ENCODE measurements around the gene NUDT8. TPM values are rescaled to one million over a fixed set of nuclear protein-coding genes. Genes with fewer than 3 reads are reported as not detected.
"Not testable (repeated sequence)": the region's sequence is repeated elsewhere in the genome, so short reads cannot be mapped to it uniquely, and the experiment has no call there.

The NUDT8 gene
- total and polyA plus RNA-seq, 5 donors: 45.6 to 121 (median 83.3) TPM

DNA sequence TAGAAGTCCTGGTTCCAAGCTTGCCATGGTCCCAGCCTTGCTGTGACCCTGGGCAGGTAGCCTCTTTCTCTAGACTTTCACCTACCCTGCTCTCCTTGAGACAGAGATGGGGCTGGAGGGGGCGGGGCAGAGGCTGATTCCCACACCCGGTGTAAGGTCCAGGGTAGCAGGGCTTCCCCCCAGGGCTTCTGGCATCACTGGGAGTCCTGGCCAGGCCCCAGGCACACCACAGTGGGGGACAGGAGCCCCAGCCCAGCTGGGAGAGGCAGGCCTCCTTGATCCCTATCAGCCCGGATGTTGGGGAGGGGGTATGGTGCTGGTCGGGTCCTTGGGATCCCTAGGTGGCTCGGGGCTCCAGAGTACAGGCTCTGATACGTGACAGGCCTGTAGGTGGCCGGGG, 1.7 kb upstream of the NUDT8 start:
- intact Hi-C loops (cut with DNase I): no loop called here
- Histone ChIP-seq H3K4me3 (ENCODE audit: low read length) (no peak overlapping the region), H3K9me3 (ENCODE audit: control insufficient read depth, low read length) (no peaks in the 10 kb centered on the region), H3K27me3 (ENCODE audit: control insufficient read depth, insufficient read depth) (no peaks in the 10 kb centered on the region), H3K27ac (ENCODE audit: low read length) (no peak overlapping the region), H3K4me1 (ENCODE audit: control insufficient read depth, insufficient read depth, low read length) (peaks cover 2% of the 10 kb centered on the region)
- ATAC-seq (no peak), DNase-seq (peak; percentile 23 to 63 (median 61))
- WGBS: 80% methylated on average over 7 of the region's 7 CpGs

DNA sequence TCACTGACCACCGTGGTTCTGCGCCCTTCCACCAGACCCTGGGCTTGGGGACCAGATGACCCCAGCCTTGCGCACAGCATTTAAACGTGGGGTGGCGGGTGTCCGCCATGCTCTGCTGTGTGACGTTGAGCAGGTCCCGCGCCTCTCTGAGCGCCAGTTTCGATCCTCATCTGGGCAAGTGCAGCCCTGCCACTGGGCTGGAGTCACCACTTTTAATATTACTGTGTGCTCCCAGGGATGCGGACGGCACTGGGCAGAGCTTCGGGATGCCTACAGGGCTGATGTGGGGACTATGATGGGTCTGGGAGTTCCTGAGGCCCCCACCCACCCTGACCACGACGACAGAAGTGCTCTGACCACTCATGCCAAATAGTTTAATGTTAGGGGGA, 1.2 kb upstream of the NUDT8 start:
- H3K27ac ChIP-seq (ENCODE audit: low read length): peak overlapping the region; percentile 76
- H3K27me3 ChIP-seq (ENCODE audit: control insufficient read depth, insufficient read depth): no peaks in the 10 kb centered on the region
- no peaks in the 10 kb centered on the region for H3K9me3 ChIP-seq (ENCODE audit: control insufficient read depth, low read length)
- peaks cover 2% of the 10 kb centered on the region for H3K4me1 ChIP-seq (ENCODE audit: control insufficient read depth, insufficient read depth, low read length)
- intact Hi-C loops (cut with DNase I): no loop called here
- ATAC-seq: no peak
- DNase-seq: no peak
- peak overlapping the region; percentile 32 for H3K4me3 ChIP-seq (ENCODE audit: low read length)
- 60% methylated on average over 16 of the region's 16 CpGs for WGBS

DNA sequence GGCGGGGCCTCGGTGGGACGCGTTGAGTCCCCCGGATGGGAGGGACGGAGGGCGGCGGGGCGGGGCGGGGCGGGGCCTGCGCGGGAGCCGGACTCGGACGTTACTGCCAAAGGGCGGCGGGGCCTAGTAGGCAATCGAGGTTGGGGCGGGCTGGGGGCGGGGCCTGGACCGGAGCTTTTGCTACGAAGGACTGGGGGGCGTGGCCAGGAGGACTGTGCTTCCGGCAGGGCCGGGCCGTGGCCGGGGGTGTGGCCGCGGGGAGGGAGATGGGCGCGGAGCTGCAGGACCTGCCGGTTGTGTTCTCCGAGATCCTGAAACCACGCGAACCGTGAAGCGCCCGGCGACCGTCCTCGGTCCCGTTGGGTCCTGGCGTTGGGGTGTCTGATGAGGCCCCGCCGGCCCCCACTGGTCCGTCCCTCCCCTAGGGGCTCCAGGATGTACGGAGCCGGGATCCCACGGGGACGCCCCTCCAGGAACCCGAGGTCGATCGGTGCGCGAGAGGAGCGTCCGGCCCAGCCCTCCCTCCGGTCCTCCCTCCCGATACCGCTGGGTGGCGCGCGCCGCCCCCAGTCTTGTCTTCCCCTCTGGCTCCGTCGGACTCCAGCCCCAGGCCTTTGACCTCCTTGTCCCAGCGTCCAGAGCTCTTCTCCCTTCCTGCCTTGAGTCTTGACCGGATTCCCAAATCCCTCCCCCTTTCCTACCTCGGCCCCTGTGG, 648 bp upstream of the NUDT8 start:
- no peaks in the 10 kb centered on the region for H3K27me3 ChIP-seq (ENCODE audit: control insufficient read depth, insufficient read depth)
- 1% methylated on average over 70 of the region's 70 CpGs for WGBS
- peak overlapping the region; percentile 76 for H3K27ac ChIP-seq (ENCODE audit: low read length)
- no peaks in the 10 kb centered on the region for H3K9me3 ChIP-seq (ENCODE audit: control insufficient read depth, low read length)
- H3K4me3 ChIP-seq (ENCODE audit: low read length): peak overlapping the region; percentile 36
- DNase-seq: peak; percentile 99
- peaks cover 2% of the 10 kb centered on the region for H3K4me1 ChIP-seq (ENCODE audit: control insufficient read depth, insufficient read depth, low read length)
- intact Hi-C loops (cut with DNase I): no loop called here
- ATAC-seq: peak; percentile 90 to 93

DNA sequence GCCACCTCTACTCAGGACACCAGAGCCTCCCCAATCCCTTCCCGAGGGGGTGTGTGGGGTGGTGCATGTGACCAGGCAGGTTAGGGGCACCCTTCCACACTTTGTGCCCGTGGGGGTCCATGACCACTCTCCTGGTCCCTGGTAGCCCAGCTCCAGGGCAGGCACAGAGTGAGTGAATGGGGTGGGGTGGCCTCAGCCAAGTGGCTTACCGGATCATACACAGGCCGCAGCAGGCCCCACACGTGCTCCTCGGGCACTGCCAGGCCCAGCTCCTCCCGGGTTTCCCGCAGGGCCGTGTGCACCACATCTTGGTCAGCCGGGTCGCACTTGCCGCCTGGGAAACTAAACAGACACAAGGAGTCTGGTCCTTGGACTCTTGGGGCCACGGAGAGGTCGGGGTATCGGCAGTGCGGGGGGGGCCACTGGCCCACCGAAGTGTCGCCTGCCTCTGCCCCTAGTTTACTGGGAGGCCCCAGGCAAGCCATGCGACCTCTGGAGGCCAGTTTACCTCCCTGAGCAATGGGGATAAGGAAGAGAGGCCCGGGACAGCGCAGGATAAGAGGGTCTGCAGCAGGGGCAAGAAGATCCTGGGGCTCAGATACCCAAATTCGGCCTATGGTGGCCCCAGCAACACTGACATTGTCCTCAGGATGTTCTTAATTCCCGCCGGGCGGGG, 889 bp downstream of the NUDT8 start:
- peak; percentile 41 to 69 (median 69) for DNase-seq
- H3K4me3 ChIP-seq (ENCODE audit: low read length): no peak overlapping the region
- no peak for ATAC-seq
- H3K27ac ChIP-seq (ENCODE audit: low read length): peak overlapping the region; percentile 9
- WGBS: 47% methylated on average over 25 of the region's 25 CpGs
- H3K4me1 ChIP-seq (ENCODE audit: control insufficient read depth, insufficient read depth, low read length): peaks cover 2% of the 10 kb centered on the region
- intact Hi-C loops (cut with DNase I): no loop called here
- H3K9me3 ChIP-seq (ENCODE audit: control insufficient read depth, low read length): no peaks in the 10 kb centered on the region
- no peaks in the 10 kb centered on the region for H3K27me3 ChIP-seq (ENCODE audit: control insufficient read depth, insufficient read depth)

DNA sequence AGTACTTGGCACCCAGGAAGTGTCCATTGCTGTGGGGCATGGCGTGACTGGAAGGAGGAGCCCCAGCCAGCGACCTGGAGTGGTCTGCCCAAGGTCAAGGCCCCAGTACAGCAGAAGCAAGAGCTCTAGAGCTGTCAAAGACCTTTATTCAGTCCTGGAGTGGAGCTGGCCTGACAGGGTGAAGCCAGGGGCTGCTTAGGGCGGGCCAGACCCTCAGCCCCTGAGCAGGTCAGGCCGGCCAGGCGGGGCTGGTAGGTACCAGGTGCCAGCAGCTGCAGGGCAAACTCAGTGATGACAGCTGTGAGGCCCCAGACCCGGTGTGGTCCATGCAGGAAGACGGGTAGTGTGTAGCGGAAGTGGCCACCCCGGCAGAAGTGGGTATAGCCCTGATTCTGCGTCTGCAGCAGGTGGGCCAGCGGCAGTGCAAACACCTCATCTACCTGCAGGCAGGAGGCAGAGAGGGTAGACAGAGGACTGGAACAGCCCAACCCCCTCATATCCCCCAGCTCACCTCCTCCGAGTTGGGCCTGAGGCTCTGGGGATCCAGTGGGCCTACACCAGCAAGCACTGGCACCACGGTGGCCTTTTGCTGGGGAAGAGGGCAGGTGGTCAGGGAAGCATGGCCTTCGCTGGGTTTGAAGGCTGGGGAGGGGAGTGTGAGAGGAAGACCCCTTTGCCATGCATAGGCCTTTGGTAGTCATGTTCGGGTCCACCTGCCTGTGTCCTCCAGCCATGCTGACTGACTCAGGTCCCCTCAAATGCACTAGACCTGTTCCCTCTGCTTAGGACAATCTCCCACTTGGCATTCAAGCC, 1.7 kb downstream of the NUDT8 start:
- H3K4me3 ChIP-seq (ENCODE audit: low read length): no peak overlapping the region
- intact Hi-C loops (cut with DNase I): no loop called here

DNA sequence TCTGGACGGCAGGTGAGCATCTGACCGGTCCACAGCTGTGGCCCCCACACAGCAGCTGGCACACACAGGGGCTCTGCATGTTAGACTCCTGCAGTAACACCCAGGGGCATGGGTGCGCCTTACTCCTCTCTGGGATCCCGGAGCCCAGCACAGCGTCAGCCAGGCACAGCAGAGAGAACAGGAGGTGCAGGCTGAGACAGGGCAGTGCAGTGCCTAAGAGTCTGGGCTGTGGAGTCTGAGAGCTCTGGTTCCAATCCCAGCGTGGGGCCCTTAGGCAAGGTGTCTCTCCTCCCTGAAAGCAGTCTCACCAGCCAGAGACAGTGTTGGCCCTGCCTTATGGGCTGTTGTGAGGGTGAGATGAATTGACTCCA, 2.3 kb downstream of the NUDT8 start:
- no peak for ATAC-seq
- peaks cover 2% of the 10 kb centered on the region for H3K4me1 ChIP-seq (ENCODE audit: control insufficient read depth, insufficient read depth, low read length)
- no peaks in the 10 kb centered on the region for H3K9me3 ChIP-seq (ENCODE audit: control insufficient read depth, low read length)
- intact Hi-C loops (cut with DNase I): no loop called here
- WGBS: 83% methylated on average over 6 of the region's 6 CpGs
- DNase-seq: peak in 2 of 3 donors; percentile 50 to 51
- no peak overlapping the region for H3K4me3 ChIP-seq (ENCODE audit: low read length)
- peak overlapping the region; percentile 3 for H3K27ac ChIP-seq (ENCODE audit: low read length)
- no peaks in the 10 kb centered on the region for H3K27me3 ChIP-seq (ENCODE audit: control insufficient read depth, insufficient read depth)

More for the DNA sequence above, 1.7 kb downstream of the NUDT8 start:
- Histone ChIP-seq H3K9me3 (ENCODE audit: control insufficient read depth, low read length) (no peaks in the 10 kb centered on the region), H3K27ac (ENCODE audit: low read length) (peak overlapping the region; percentile 9), H3K4me1 (ENCODE audit: control insufficient read depth, insufficient read depth, low read length) (peaks cover 2% of the 10 kb centered on the region), H3K27me3 (ENCODE audit: control insufficient read depth, insufficient read depth) (no peaks in the 10 kb centered on the region)
- ATAC-seq: no peak
- DNase-seq: peak; percentile 22 to 61 (median 51)
- WGBS: 87% methylated on average over 15 of the region's 15 CpGs

DNA sequence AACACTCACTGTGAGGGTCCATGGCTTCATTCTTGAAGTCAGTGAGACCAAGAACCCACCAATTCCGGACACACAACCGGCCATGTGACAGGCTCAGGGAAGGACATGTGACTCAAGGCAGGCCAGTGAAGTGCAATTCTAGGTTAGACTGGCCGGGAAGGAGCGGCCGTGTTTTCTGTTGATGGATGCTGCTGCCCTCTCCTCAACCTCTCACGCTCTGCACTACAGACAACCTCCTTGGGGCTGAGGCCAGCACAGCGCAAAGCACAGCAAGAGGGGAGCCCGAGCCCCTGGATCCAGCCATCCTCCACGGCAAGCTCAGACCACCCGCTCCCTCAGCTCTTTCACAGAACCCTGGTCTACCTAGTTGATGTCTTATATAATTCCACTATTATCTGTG, 2.8 kb downstream of the NUDT8 start:
- intact Hi-C loops (cut with DNase I): no loop called here

DNA sequence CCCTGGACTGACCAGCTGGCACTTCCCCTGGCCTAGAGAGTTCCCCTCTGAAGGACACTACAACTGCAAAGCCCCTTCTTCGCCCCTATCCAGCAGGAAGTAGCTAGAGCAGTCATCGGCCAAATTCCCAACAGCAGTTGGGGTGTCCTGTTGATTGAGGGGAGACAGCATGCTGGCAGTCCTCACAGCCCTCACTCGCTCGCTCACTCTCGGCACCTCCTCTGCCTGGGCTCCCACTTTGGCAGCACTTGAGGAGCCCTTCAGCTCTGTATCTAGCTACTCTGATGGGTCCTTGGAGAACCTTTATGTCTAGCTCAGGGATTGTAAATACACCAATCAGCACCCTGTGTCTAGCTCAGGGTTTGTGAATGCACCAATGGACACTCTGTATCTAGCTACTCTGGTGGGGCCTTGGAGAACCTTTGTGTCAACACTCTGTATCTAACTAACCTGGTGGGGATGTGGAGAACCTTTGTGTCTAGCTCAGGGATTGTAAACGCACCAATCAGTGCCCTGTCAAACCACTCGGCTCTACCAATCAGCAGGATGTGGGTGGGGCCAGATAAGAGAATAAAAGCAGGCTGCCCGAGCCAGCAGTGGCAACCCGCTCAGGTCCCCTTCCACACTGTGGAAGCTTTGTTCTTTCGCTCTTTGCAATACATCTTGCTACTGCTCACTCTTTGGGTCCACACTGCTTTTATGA, 3.5 kb downstream of the NUDT8 start:
- H3K4me1 ChIP-seq (ENCODE audit: control insufficient read depth, insufficient read depth, low read length); H3K4me3 ChIP-seq (ENCODE audit: low read length); DNase-seq; H3K27me3 ChIP-seq (ENCODE audit: control insufficient read depth, insufficient read depth); intact Hi-C loops (cut with DNase I); H3K9me3 ChIP-seq (ENCODE audit: control insufficient read depth, low read length); ATAC-seq; H3K27ac ChIP-seq (ENCODE audit: low read length): not testable (repeated sequence)
- 78% methylated on average over 10 of the region's 10 CpGs for WGBS

More for the DNA sequence above, 2.8 kb downstream of the NUDT8 start:
- no peak overlapping the region for H3K27ac ChIP-seq (ENCODE audit: low read length)
- no peaks in the 10 kb centered on the region for H3K9me3 ChIP-seq (ENCODE audit: control insufficient read depth, low read length)
- WGBS: 93% methylated on average over 10 of the region's 10 CpGs
- peaks cover 2% of the 10 kb centered on the region for H3K4me1 ChIP-seq (ENCODE audit: control insufficient read depth, insufficient read depth, low read length)
- H3K27me3 ChIP-seq (ENCODE audit: control insufficient read depth, insufficient read depth): no peaks in the 10 kb centered on the region
- no peak for ATAC-seq
- DNase-seq: no peak
- H3K4me3 ChIP-seq (ENCODE audit: low read length): no peak overlapping the region

DNA sequence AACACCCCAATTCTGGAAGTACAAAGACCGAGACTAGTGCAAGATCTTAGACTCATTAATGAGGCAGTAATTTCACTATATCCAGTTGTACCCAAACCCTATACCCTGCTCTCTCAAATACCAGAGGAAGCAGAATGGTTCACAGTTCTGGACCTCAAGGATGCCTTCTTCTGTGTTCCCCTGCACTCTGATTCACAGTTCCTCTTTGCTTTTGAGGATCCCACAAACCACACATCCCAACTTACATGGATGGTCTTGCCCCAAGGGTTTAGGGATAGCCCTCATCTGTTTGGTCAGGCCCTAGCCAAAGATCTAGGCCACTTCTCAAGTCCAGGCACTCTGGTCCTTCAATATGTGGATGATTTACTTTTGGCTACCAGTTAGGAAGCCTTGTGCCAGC, 5.9 kb downstream of the NUDT8 start:
- H3K4me3 ChIP-seq (ENCODE audit: low read length); DNase-seq; H3K27ac ChIP-seq (ENCODE audit: low read length); ATAC-seq; H3K4me1 ChIP-seq (ENCODE audit: control insufficient read depth, insufficient read depth, low read length); H3K27me3 ChIP-seq (ENCODE audit: control insufficient read depth, insufficient read depth); H3K9me3 ChIP-seq (ENCODE audit: control insufficient read depth, low read length); intact Hi-C loops (cut with DNase I): not testable (repeated sequence)
- 90% methylated on average over 1 of the region's 1 CpG for WGBS

DNA sequence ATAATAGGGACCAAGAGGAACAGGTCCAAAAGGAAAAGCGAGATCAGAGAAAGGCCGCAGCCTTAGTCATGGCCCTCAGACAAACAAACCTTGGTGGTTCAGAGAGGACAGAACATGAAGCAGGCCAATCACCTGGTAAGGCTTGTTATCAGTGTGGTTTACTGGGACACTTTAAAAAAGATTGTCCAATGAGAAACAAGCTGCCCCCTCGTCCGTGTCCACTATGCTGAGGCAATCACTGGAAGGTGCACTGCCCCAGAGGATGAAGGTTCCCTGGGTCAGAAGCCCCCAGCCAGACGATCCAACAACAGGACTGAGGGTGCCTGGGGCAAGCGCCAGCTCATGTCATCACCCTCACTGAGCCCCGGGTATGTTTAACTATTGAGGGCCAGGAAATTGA, 6.8 kb downstream of the NUDT8 start:
- H3K4me3 ChIP-seq (ENCODE audit: low read length); intact Hi-C loops (cut with DNase I); H3K9me3 ChIP-seq (ENCODE audit: control insufficient read depth, low read length); ATAC-seq; H3K4me1 ChIP-seq (ENCODE audit: control insufficient read depth, insufficient read depth, low read length); H3K27me3 ChIP-seq (ENCODE audit: control insufficient read depth, insufficient read depth); H3K27ac ChIP-seq (ENCODE audit: low read length); DNase-seq: not testable (repeated sequence)
- 58% methylated on average over 7 of the region's 7 CpGs for WGBS
